Measurements from ENCODE around the gene AEBP1.

DNA sequence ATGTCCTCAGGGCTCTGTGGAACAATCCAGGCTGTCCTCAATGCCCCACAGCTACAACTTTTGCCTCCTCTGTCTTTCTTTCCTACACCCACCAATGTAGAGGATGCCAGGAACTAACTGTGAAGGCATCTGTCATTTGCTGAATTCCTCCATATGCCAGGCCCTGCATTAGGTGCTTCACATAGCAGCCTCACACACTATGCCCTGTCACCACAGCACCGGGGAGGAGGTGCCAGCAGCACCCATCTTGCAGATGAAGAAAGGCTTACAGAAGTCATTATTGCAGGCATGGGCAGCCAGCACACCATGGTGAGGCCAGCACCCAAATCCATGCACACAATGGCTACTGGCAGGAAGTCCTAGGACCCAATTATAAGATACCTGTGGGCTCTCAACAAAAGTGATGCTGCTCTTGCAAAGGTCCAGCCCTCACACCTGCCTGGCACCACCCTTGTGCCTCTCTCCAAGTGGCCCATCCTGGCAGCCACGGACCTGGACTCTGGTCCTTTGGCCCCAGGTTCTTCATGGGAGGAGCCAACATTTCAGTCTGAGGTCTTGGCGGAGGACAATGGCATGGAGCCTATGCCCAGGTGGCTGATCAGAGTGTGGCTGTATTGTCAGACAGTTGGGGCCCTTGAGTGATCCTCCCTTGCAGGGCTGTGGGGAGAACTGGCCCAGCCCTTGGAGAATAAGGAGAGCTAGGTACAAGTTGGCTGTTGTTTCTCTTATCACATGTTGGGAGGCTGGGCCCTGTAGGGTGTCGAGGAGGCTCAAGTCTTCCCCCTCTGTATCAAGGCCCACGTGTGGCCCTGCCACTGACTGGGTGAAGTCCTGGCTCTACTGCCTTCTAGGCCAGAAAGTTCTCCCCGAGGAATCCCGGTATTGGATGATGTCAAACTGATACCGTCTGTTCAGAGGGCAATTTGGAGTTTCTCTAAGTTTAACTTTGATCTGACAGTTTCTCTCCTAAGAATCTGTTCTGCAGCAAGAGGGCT, 51.3 kb downstream of the AEBP1 start:
- TF ChIP-seq, protein P1, sequence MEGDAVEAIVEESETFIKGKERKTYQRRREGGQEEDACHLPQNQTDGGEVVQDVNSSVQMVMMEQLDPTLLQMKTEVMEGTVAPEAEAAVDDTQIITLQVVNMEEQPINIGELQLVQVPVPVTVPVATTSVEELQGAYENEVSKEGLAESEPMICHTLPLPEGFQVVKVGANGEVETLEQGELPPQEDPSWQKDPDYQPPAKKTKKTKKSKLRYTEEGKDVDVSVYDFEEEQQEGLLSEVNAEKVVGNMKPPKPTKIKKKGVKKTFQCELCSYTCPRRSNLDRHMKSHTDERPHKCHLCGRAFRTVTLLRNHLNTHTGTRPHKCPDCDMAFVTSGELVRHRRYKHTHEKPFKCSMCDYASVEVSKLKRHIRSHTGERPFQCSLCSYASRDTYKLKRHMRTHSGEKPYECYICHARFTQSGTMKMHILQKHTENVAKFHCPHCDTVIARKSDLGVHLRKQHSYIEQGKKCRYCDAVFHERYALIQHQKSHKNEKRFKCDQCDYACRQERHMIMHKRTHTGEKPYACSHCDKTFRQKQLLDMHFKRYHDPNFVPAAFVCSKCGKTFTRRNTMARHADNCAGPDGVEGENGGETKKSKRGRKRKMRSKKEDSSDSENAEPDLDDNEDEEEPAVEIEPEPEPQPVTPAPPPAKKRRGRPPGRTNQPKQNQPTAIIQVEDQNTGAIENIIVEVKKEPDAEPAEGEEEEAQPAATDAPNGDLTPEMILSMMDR (conservative IDR thresholded peaks at IDR 0.05 in 1 of 2, IDR thresholded peaks at IDR 0.05 in 1 of 2; ENCODE audit: low read depth in 1 of 2, low read length in 2 of 2), result no peak
- TF ChIP-seq EZH2 (IDR thresholded peaks at IDR 0.05; ENCODE audit: low read length, missing control alignments), result no peak

Measured in fibroblast of lung (primary cell).